ENCODE measurements around the gene LRRC52. TPM values are rescaled to one million over a fixed set of nuclear protein-coding genes. Genes with fewer than 3 reads are reported as not detected.

LRRC52 gene
- total and polyA plus RNA-seq, 2 of the 8 experiments (the other 6 are each of a cell fraction or from before 2014, with no cell fraction given) = 0.05 TPM; not detected in 1

DNA sequence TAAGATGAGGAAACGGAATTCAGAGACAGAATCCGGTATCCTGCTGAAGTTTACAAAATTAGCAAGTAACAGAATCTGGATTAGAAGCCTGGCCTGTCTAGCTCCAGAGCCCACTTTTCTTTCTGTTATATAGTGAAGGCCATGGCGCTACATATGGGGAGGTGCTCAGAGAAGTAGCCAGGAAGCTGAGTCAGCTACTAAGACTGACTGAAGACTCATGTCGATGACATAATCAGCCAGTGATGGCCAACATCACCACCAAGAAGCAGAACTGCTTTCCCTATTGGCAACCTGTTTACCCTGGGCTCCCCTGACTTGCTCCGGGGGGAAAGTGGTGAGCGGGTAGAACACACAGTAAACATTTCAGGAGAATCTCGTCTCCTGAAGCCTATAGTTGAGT lies 18.8 kb downstream of the LRRC52 start:
- Histone ChIP-seq H3K23me2 (ENCODE audit: low read depth, low read length) (no peaks in the 10 kb centered on the region; the same call in 1 of the 2 replicates), H2AFZ (ENCODE audit: low read length) (no peak overlapping the region), H2BK5ac (ENCODE audit: low read depth, low read length) (no peak overlapping the region), H2BK20ac (ENCODE audit: low read length) (no peak overlapping the region), H2BK12ac (ENCODE audit: low read depth, low read length) (no peak overlapping the region), H3K27ac (ENCODE audit: low read depth, low read length) (no peak overlapping the region), H2BK120ac (replicated peaks; ENCODE audit: low read depth, low read length) (no peak overlapping the region), H4K8ac (ENCODE audit: extremely low read depth, insufficient read depth, low read length) (no peak overlapping the region), H3K9me3 (ENCODE audit: insufficient read depth in 2 of 2, low read depth in 1 of 2, low read length in 1 of 2) (no peaks in the 10 kb centered on the region), H3K23ac (ENCODE audit: insufficient read length) (no peak overlapping the region), H3K9ac (replicated peaks in 1 of 4; ENCODE audit: extremely low read depth in 1 of 4, low read depth in 3 of 4, low read length in 3 of 4) (no peak overlapping the region), H2AK5ac (ENCODE audit: low read depth, low read length) (no peak overlapping the region), H3K14ac (ENCODE audit: insufficient read length) (no peak overlapping the region), H3K4me2 (ENCODE audit: insufficient read depth in 1 of 2, low read depth in 2 of 2, low read length in 2 of 2) (no peak overlapping the region), H3K79me2 (ENCODE audit: control insufficient read depth in 1 of 2, insufficient read depth in 2 of 2, low read length in 2 of 2) (no peaks in the 10 kb centered on the region), H3K79me1 (ENCODE audit: low read depth, low read length) (no peaks in the 10 kb centered on the region), H4K5ac (ENCODE audit: insufficient read length, low read depth, low read length) (no peak overlapping the region), H3K4me1 (replicated peaks in 1 of 4; ENCODE audit: control insufficient read depth in 3 of 4, insufficient read depth in 4 of 4, low read length in 3 of 4) (peaks cover 0 to 6% (median 3%) of the 10 kb centered on the region in 4 experiments; a peak in 4 of 7 replicates), H3K36me3 (ENCODE audit: control insufficient read depth in 2 of 4, insufficient read depth in 4 of 4, low read length in 3 of 4) (no peaks in the 10 kb centered on the region), H2BK15ac (ENCODE audit: low read length) (no peak overlapping the region), H4K20me1 (replicated peaks in 1 of 2; ENCODE audit: control insufficient read depth in 1 of 2, insufficient read depth in 2 of 2, low read length in 2 of 2) (no peaks in the 10 kb centered on the region), H3K18ac (ENCODE audit: extremely low read depth, low read length) (no peak overlapping the region), H4K91ac (replicated peaks; ENCODE audit: insufficient read length, low read length) (no peak overlapping the region), H3K4me3 (ENCODE audit: extremely low read depth in 1 of 4, insufficient read depth in 2 of 4, low read depth in 3 of 4, low read length in 4 of 4) (no peak overlapping the region), H3K56ac (replicated peaks; ENCODE audit: insufficient read length, low read depth, low read length) (no peak overlapping the region), H3K27me3 (replicated peaks in 1 of 4; ENCODE audit: control insufficient read depth in 3 of 4, extremely low read depth in 1 of 4, insufficient read depth in 3 of 4, low read length in 3 of 4) (peaks cover 0 to 5% (median 0%) of the 10 kb centered on the region in 4 experiments; a peak in 3 of 7 replicates), H3K4ac (replicated peaks; ENCODE audit: insufficient read length, low read depth, low read length) (no peak overlapping the region)
- DNase-seq (ENCODE audit: low read depth in 1 of 2, low spot score in 2 of 2) (no peak), FAIRE-seq (no peak)
- CTCF ChIA-PET (ENCODE audit: partially characterized antibody) = interaction anchor here (1.5 kb wide), 1 partner anchor 9 kb away, joined by 5 read pairs; no protein-coding TSS in a partner anchor
- WGBS, 2 experiments (ENCODE audit: extremely low coverage in 1 of 2, insufficient coverage in 1 of 2, insufficient read length in 1 of 2, insufficient replicate concordance in 2 of 2, low coverage in 1 of 2, low lambda C conversion rate in 2 of 2, missing lambda C conversion rate in 1 of 2) = 81% methylated on average over 7 of the region's 7 CpGs; no CpG with 5 or more reads in 1 of the 2 experiments
- TF ChIP-seq SIRT6 (IDR thresholded peaks at IDR 0.05; ENCODE audit: low read length) (no peak), POLR2A (IDR thresholded peaks at IDR 0.05; ENCODE audit: control extremely low read depth in 1 of 2, low read depth in 2 of 2, low read length in 2 of 2) (no peak), SIN3A (conservative IDR thresholded peaks at IDR 0.05 in 1 of 2, IDR thresholded peaks at IDR 0.05 in 1 of 2; ENCODE audit: low read depth in 1 of 2, low read length in 2 of 2) (no peak)
- POLR2A ChIA-PET (ENCODE audit: partially characterized antibody) = no interaction called here
